Smooth muscle cell (in vitro differentiated cells): Measurements from ENCODE around the gene KDM2A. TPM values are rescaled to one million over a fixed set of nuclear protein-coding genes. Genes with fewer than 3 reads are reported as not detected.

ENCODE experiments used
- DNase-seq: peaks from one replicate; lab custom pipeline; 2025; ENCODE audit not compliant: unreplicated experiment; lab: John Stamatoyannopoulos, UW
- H2AFZ ChIP-seq: fragments of 200-600 bp; sonication (generic); 2 replicates; pipeline ENCODE4 v1.6.0; 2016; ENCODE audit warnings: antibody characterized with exemption, low read depth, mild to moderate bottlenecking
- H3F3A ChIP-seq: fragments of 200-600 bp; sonication (generic); 2 replicates; pipeline ENCODE4 v1.6.0; 2017; ENCODE audit warnings: antibody characterized with exemption, low read depth
- H3K27ac ChIP-seq: fragments of 200-600 bp; sonication (generic); 2 replicates; pipeline ENCODE4 v1.5.1; 2016; ENCODE audit warnings: low read depth, mild to moderate bottlenecking
- H3K27me3 ChIP-seq: fragments of 200-600 bp; sonication (generic); 2 replicates; pipeline ENCODE4 v1.6.1; 2016; ENCODE audit warnings: low read depth, mild to moderate bottlenecking
- H3K36me3 ChIP-seq: fragments of 200-600 bp; sonication (generic); 2 replicates; pipeline ENCODE4 v1.5.1; 2016; ENCODE audit warnings: low read depth
- H3K4me1 ChIP-seq: fragments of 200-600 bp; sonication (generic); 2 replicates; pipeline ENCODE4 v1.5.1; 2016; ENCODE audit warnings: low read depth
- H3K4me2 ChIP-seq: fragments of 200-600 bp; sonication (generic); 2 replicates; pipeline ENCODE4 v1.6.0; 2016; ENCODE audit warnings: mild to moderate bottlenecking
- H3K4me3 ChIP-seq: fragments of 200-600 bp; sonication (generic); 2 replicates; pipeline ENCODE4 v1.5.1; 2016; ENCODE audit warnings: mild to moderate bottlenecking
- H3K79me2 ChIP-seq: fragments of 200-600 bp; sonication (generic); 2 replicates; pipeline ENCODE4 v1.6.0; 2016; ENCODE audit warnings: low read depth, mild to moderate bottlenecking
- H3K9ac ChIP-seq: fragments of 200-600 bp; sonication (generic); 2 replicates; pipeline ENCODE4 v1.6.0; 2016; ENCODE audit warnings: low read depth
- H3K9me3 ChIP-seq: fragments of 200-600 bp; sonication (generic); replicated peaks from 2 replicates; pipeline ENCODE4 v1.5.1; 2016; ENCODE audit warnings: low read depth
- H4K20me1 ChIP-seq: fragments of 200-600 bp; sonication (generic); 2 replicates; pipeline ENCODE4 v1.6.0; 2016; ENCODE audit warnings: low read depth
- WGBS: methylation state at CpG from one replicate; pipeline ENCODE4 v1.1.7; 2016; ENCODE audit warnings: low lambda C conversion rate; 5-methylcytosine and 5-hydroxymethylcytosine counted together
- polyA plus RNA-seq: library from polyadenylated mRNA; unstranded; fragments of >200 nt; fragmentation: Nextera tagmentation; extraction: Ambion mirVana; gene quantifications from 2 replicates; pipeline ENCODE4 v1.2.1, GENCODE V29; 2016
- total RNA-seq: library from RNA; depleted of rRNA; stranded (reverse); fragments of >200 nt; gene quantifications from 2 replicates; pipeline ENCODE4 v1.2.3, GENCODE V29; 2014
- TF ChIP-seq, protein P1 (sequence below): fragments of 200-600 bp; sonication (generic); IDR thresholded peaks from 2 replicates; pipeline ENCODE4 v1.5.1; 2017; ENCODE audit warnings: borderline replicate concordance, mild to moderate bottlenecking, antibody characterized with exemption; ENCODE audit not compliant: insufficient read depth, poor library complexity, severe bottlenecking

The KDM2A gene
- total and polyA plus RNA-seq, 2 experiments from 2014 or later: 18.9 to 44.9 TPM

DNA sequence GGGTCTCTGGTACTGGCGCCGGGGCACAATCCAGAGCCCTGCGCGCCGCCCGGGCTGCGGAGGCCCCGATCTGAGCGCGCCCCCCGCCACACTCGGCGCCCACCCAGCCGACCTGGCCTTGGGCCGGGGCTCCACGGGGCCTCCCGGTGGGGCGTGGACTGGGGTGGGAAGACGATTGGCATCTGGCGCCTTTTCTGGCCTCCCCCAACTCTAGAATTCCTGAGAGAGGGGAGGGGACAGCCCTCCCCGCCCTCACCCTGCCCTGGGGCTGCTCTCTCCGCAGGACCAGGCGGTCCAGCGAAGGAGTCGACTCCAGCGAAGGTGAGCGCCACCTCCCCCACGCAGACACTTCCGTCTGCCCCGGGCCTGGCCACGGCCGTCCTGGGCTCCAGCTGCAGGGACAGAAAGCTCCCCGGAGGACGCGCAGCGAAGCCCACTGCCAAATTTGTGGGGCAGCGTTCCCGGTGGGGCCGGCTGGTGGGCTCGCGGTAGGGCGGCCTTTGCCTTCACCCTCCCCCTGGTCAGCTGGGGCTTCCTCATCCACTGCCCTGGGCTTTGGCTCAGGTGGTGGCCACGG lies 184.9 kb downstream of the KDM2A start:
- Histone ChIP-seq H3K27me3 (no peaks in the 10 kb centered on the region), H3K27ac (no peak overlapping the region), H3F3A (no peaks in the 10 kb centered on the region), H3K4me2 (peak overlapping the region; percentile 88), H2AFZ (no peak overlapping the region), H3K4me1 (peaks cover 12% of the 10 kb centered on the region), H3K9ac (peak overlapping the region; percentile 64), H3K79me2 (no peaks in the 10 kb centered on the region), H3K9me3 (no peaks in the 10 kb centered on the region), H3K4me3 (peak overlapping the region; percentile 94), H4K20me1 (peaks cover 8% of the 10 kb centered on the region), H3K36me3 (no peaks in the 10 kb centered on the region)
- DNase-seq: no peak
- TF ChIP-seq, protein P1, sequence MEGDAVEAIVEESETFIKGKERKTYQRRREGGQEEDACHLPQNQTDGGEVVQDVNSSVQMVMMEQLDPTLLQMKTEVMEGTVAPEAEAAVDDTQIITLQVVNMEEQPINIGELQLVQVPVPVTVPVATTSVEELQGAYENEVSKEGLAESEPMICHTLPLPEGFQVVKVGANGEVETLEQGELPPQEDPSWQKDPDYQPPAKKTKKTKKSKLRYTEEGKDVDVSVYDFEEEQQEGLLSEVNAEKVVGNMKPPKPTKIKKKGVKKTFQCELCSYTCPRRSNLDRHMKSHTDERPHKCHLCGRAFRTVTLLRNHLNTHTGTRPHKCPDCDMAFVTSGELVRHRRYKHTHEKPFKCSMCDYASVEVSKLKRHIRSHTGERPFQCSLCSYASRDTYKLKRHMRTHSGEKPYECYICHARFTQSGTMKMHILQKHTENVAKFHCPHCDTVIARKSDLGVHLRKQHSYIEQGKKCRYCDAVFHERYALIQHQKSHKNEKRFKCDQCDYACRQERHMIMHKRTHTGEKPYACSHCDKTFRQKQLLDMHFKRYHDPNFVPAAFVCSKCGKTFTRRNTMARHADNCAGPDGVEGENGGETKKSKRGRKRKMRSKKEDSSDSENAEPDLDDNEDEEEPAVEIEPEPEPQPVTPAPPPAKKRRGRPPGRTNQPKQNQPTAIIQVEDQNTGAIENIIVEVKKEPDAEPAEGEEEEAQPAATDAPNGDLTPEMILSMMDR: no peak
- WGBS: 4% methylated on average over 26 of the region's 43 CpGs

DNA sequence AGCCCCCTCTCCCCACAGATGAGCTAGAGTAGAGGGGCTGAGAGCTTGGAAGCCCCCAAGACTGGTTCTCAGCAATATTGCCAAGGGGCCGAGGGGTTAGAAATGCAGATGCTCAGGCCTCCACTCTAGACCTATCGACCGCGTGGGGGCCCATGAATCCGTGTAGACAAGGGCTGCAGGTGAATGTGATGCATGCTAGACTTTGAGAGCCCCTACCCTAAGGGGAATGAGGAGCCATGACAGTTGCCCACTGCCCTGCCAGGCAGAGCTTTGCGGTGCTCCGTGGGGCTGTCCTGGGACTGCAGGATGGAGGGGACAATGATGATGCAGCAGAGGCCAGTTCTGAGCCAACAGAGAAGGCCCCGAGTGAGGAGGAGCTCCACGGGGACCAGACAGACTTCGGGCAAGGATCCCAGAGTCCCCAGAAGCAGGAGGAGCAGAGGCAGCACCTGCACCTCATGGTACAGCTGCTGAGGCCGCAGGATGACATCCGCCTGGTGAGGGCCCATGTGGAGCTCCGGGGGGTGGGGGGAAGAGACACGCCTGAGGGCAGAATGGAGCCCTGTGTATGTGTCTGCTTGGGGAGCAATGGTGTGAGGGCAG lies 185.5 kb downstream of the KDM2A start:
- peaks cover 12% of the 10 kb centered on the region for H3K4me1 ChIP-seq
- H3K4me3 ChIP-seq: peak overlapping the region; percentile 94
- no peaks in the 10 kb centered on the region for H3F3A ChIP-seq
- TF ChIP-seq, protein P1: no peak
- H4K20me1 ChIP-seq: peaks cover 2% of the 10 kb centered on the region
- no peak overlapping the region for H3K9ac ChIP-seq
- H3K9me3 ChIP-seq: no peaks in the 10 kb centered on the region
- 81% methylated on average over 14 of the region's 14 CpGs for WGBS
- no peaks in the 10 kb centered on the region for H3K36me3 ChIP-seq
- H3K27ac ChIP-seq: no peak overlapping the region
- H2AFZ ChIP-seq: no peak overlapping the region
- H3K27me3 ChIP-seq: no peaks in the 10 kb centered on the region
- peak overlapping the region; percentile 88 for H3K4me2 ChIP-seq
- H3K79me2 ChIP-seq: no peaks in the 10 kb centered on the region
- no peak for DNase-seq

DNA sequence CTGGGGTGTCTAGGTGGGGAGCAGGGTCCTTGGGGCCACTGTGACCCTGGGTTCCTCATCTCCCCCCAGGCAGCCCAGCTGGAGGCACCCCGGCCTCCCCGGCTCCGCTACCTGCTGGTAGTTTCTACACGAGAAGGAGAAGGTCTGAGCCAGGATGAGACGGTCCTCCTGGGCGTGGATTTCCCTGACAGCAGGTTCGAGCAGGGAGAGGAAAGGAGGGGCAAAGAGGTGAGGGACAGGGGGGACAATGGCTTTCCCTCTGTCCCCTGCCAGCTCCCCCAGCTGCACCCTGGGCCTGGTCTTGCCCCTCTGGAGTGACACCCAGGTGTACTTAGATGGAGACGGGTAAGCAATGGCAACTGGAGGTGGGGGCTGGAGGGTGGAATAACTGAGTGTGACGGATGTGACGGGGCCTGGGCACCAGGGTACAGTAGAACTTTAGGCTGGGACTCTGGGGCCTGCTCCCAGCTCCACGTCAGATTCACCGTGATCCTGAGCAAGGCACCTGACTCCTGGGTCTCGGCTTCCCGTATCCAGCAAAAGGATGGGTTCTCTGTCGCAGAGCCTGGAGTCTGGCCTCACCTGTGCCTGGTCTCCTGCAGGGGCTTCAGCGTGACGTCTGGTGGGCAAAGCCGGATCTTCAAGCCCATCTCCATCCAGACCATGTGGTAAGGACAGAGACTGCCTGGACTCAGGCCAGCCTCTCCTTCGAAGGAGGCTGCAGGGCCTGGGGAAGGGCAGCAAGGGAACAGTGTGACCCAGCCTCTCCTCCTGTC lies 187.9 kb downstream of the KDM2A start:
- H2AFZ ChIP-seq: no peak overlapping the region
- H3K79me2 ChIP-seq: no peaks in the 10 kb centered on the region
- no peaks in the 10 kb centered on the region for H3K36me3 ChIP-seq
- H3K9ac ChIP-seq: no peak overlapping the region
- 97% methylated on average over 19 of the region's 19 CpGs for WGBS
- no peaks in the 10 kb centered on the region for H3K9me3 ChIP-seq
- no peak overlapping the region for H3K4me3 ChIP-seq
- H3K4me1 ChIP-seq: peaks cover 7% of the 10 kb centered on the region
- H3F3A ChIP-seq: no peaks in the 10 kb centered on the region
- no peaks in the 10 kb centered on the region for H3K27me3 ChIP-seq
- H3K27ac ChIP-seq: no peak overlapping the region
- TF ChIP-seq, protein P1: no peak
- H4K20me1 ChIP-seq: no peaks in the 10 kb centered on the region
- no peak overlapping the region for H3K4me2 ChIP-seq
- no peak for DNase-seq
